HG03342 (cell line): ENCODE measurements around the gene SPATA21.

Source experiments
- ATAC-seq: cut with Tn5 transposase; IDR thresholded peaks from one replicate; pipeline ENCODE4 v1.9.1; 2021; ENCODE audit warnings: mild to moderate bottlenecking, moderate library complexity; ENCODE audit not compliant: unreplicated experiment

SPATA21 gene

GRCh38 chr1:16422041-16422440 is 15.2 kb downstream of the SPATA21 start:
- ATAC-seq = no peak

- ATAC-seq = no peak
Measured at GRCh38 chr1:16421201-16421600, 16.0 kb downstream of the SPATA21 start.

- ATAC-seq = peak; percentile 90
Measured at GRCh38 chr1:16420424-16421118, 16.7 kb downstream of the SPATA21 start.

- no peak for ATAC-seq
Measured at GRCh38 chr1:16418823-16419425, 18.3 kb downstream of the SPATA21 start.

GRCh38 chr1:16413191-16413590 is 24.0 kb downstream of the SPATA21 start:
- no peak for ATAC-seq

GRCh38 chr1:16410803-16411202 is 26.4 kb downstream of the SPATA21 start:
- no peak for ATAC-seq

GRCh38 chr1:16409536-16410152 is 27.6 kb downstream of the SPATA21 start:
- ATAC-seq = no peak

GRCh38 chr1:16406868-16407267 is 30.4 kb downstream of the SPATA21 start:
- no peak for ATAC-seq

- no peak for ATAC-seq
Measured at GRCh38 chr1:16405441-16405840, 31.8 kb downstream of the SPATA21 start.

- ATAC-seq = no peak
Measured at GRCh38 chr1:16402742-16403141, 34.5 kb downstream of the SPATA21 start.

GRCh38 chr1:16398371-16398953 is 38.8 kb downstream of the SPATA21 start:
- ATAC-seq = no peak

- no peak for ATAC-seq
Measured at GRCh38 chr1:16397120-16397519, 40.1 kb downstream of the SPATA21 start.

GRCh38 chr1:16396591-16396990 is 40.6 kb downstream of the SPATA21 start:
- ATAC-seq = no peak

GRCh38 chr1:16394977-16395376 is 42.2 kb downstream of the SPATA21 start:
- no peak for ATAC-seq

- no peak for ATAC-seq
Measured at GRCh38 chr1:16393570-16394521, 43.4 kb downstream of the SPATA21 start.

- ATAC-seq = no peak
Measured at GRCh38 chr1:16392740-16393569, 44.3 kb downstream of the SPATA21 start.

GRCh38 chr1:16391411-16391810 is 45.8 kb downstream of the SPATA21 start:
- ATAC-seq = no peak

- ATAC-seq = no peak
Measured at GRCh38 chr1:16387201-16388188, 49.7 kb downstream of the SPATA21 start.
